Muscle of back (tissue), 13 donors: ENCODE results near the gene INPP4A. TPM values are rescaled to one million over a fixed set of nuclear protein-coding genes. Genes with fewer than 3 reads are reported as not detected.
"Not testable (repeated sequence)": the region's sequence is repeated elsewhere in the genome, so short reads cannot be mapped to it uniquely, and the experiment has no call there.

Source experiments
- DNase-seq, 3 donors: peaks; one replicate each; pipeline versions ENCODE4 v3.0.0 to v3.0.0-alpha.2; 2013
- long read RNA-seq, 9 donors: transcript quantifications; one replicate each; lab custom pipeline, GENCODE V29; 2026
- polyA plus RNA-seq, 10 donors: library from polyadenylated mRNA; unstranded; fragments of 120-200 nt; gene quantifications; one replicate each; pipeline ENCODE4 v1.2.1, GENCODE V29; 2013; ENCODE audit not compliant: insufficient read length in 10 of 10

The INPP4A gene
- polyA plus RNA-seq = 10 to 100 TPM in 9 of 10 donors, 1 to 10 TPM in 1; 9.9 to 15.7 (median 14.0) TPM
- long read RNA-seq, donor 1 = 0 reads
- long read RNA-seq, donor 2, partial matches to known transcripts = 0 of 1 reads
- long read RNA-seq, donor 2, other reads (novel, unspliced or antisense) = 0 of 1 reads
- long read RNA-seq, donor 3 = 0 reads
- long read RNA-seq, donor 4 = 0 reads
- long read RNA-seq, donor 5 = 0 reads
- long read RNA-seq, donor 6 = 0 reads
- long read RNA-seq, donor 7 = 0 reads
- long read RNA-seq, donor 8 = 0 reads
- long read RNA-seq, donor 9 = 0 reads

GRCh38 chr2:98444436-98445176 lies at the start of gene INPP4A:
INPP4A (plus strand) TSS chr2:98444858; CDS start chr2:98520049, 75,191 bp downstream.
- peak; percentile 63 to 89 (median 83) for DNase-seq

GRCh38 chr2:98395977-98396376 lies 48.7 kb upstream of the INPP4A start:
- no peak for DNase-seq

- no peak for DNase-seq
Observed at GRCh38 chr2:98396745-98397355, 47.8 kb upstream of the INPP4A start.

- DNase-seq = no peak
Observed at GRCh38 chr2:98399140-98399539, 45.5 kb upstream of the INPP4A start.

- DNase-seq = no peak
Observed at GRCh38 chr2:98403878-98404277, 40.8 kb upstream of the INPP4A start.

- DNase-seq = no peak
Observed at GRCh38 chr2:98404556-98405250, 40.0 kb upstream of the INPP4A start.

- DNase-seq = no peak
Observed at GRCh38 chr2:98405301-98405700, 39.4 kb upstream of the INPP4A start.

- no peak for DNase-seq
Observed at GRCh38 chr2:98408155-98408554, 36.5 kb upstream of the INPP4A start.

GRCh38 chr2:98412751-98413458 lies 31.8 kb upstream of the INPP4A start:
- peak; percentile 39 to 75 (median 60) for DNase-seq

GRCh38 chr2:98414246-98414645 lies 30.4 kb upstream of the INPP4A start:
- DNase-seq = not testable (repeated sequence)

GRCh38 chr2:98415719-98416248 lies 28.9 kb upstream of the INPP4A start:
- DNase-seq = not testable (repeated sequence)

- DNase-seq = no peak
Observed at GRCh38 chr2:98416383-98417159, 28.1 kb upstream of the INPP4A start.

GRCh38 chr2:98419544-98419943 lies 25.1 kb upstream of the INPP4A start:
- no peak for DNase-seq

- DNase-seq = peak in 1 of 3 donors; percentile 5
Observed at GRCh38 chr2:98419977-98420725, 24.5 kb upstream of the INPP4A start.

GRCh38 chr2:98422449-98422848 lies 22.2 kb upstream of the INPP4A start:
- DNase-seq = no peak

GRCh38 chr2:98426771-98427170 lies 17.9 kb upstream of the INPP4A start:
- DNase-seq = no peak

- no peak for DNase-seq
Observed at GRCh38 chr2:98432145-98432544, 12.5 kb upstream of the INPP4A start.

GRCh38 chr2:98433363-98433964 lies 11.2 kb upstream of the INPP4A start:
- DNase-seq = no peak

- DNase-seq = no peak
Observed at GRCh38 chr2:98434492-98434891, 10.2 kb upstream of the INPP4A start.
